ENCODE measurements around the gene BICRAL.

- TF ChIP-seq POLR2A (IDR thresholded peaks at IDR 0.05): no peak
- no peak for TF ChIP-seq CTCF (IDR thresholded peaks at IDR 0.05)
Measured at GRCh38 chr6:42781796-42782688, at the start of gene BICRAL.

Measured in right lobe of liver (tissue), 4 donors.